ENCODE data around the gene ZNF143. TPM values are rescaled to one million over a fixed set of nuclear protein-coding genes. Genes with fewer than 3 reads are reported as not detected.

Gene ZNF143
- total and polyA plus RNA-seq, 7 donors = 13.2 to 48.4 (median 20.2) TPM

- no peaks in the 10 kb centered on the region for H3K9me3 ChIP-seq
- peak within 1 kb of the TSS; percentile 95 to 99 (median 97) for H3K27ac ChIP-seq
- intact Hi-C loops (cut with DNase I) = loop anchor here (5.0 kb wide), 1 partner anchor 46 kb away; no protein-coding TSS in a partner anchor
- no peaks in the 10 kb centered on the region for H3K27me3 ChIP-seq
- H3K36me3 ChIP-seq = no peaks in the 10 kb centered on the region
- peaks cover 0 to 39% (median 28%) of the 10 kb centered on the region in 4 donors for H3K4me1 ChIP-seq
- 0% methylated on average over 73 of the region's 73 CpGs for WGBS, 2 donors
- peak; percentile 99 for DNase-seq
- no peak for TF ChIP-seq EP300 (IDR thresholded peaks at IDR 0.05)
- no peak for TF ChIP-seq CTCF (IDR thresholded peaks at IDR 0.05)
- TF ChIP-seq POLR2AphosphoS5 (IDR thresholded peaks at IDR 0.05) = peak; percentile 55 to 88 (median 82)
- TF ChIP-seq POLR2A (IDR thresholded peaks at IDR 0.05) = peak; percentile 55 to 82
- peak within 1 kb of the TSS; percentile 64 to 87 (median 86) for H3K4me3 ChIP-seq
Observed at GRCh38 chr11:9573052-9573774, 112.4 kb downstream of the ZNF143 start, which contains the start of gene WEE1. TSS of gene WEE1 (plus strand) at chr11:9573670. CDS start at chr11:9573934, 264 bp downstream.

GRCh38 chr11:9573775-9574621 lies 113.2 kb downstream of the ZNF143 start:
- peak overlapping the region; percentile 64 to 87 (median 86) for H3K4me3 ChIP-seq
- TF ChIP-seq EP300 (IDR thresholded peaks at IDR 0.05) (no peak), POLR2A (IDR thresholded peaks at IDR 0.05) (no peak), CTCF (IDR thresholded peaks at IDR 0.05) (no peak), POLR2AphosphoS5 (IDR thresholded peaks at IDR 0.05) (no peak)
- intact Hi-C loops (cut with DNase I) = loop anchor here (2.0 to 5.0 kb wide), 2 partner anchors 47 to 113 kb away; partner anchors contain the start of gene ZNF143
- WGBS, 2 donors = 0% methylated on average over 122 of the region's 122 CpGs
- no peaks in the 10 kb centered on the region for H3K36me3 ChIP-seq
- H3K9me3 ChIP-seq = no peaks in the 10 kb centered on the region
- H3K27ac ChIP-seq = peak overlapping the region; percentile 95 to 99 (median 97)
- no peaks in the 10 kb centered on the region for H3K27me3 ChIP-seq
- no peak for DNase-seq
- peaks cover 0 to 38% (median 25%) of the 10 kb centered on the region in 4 donors for H3K4me1 ChIP-seq

DNA sequence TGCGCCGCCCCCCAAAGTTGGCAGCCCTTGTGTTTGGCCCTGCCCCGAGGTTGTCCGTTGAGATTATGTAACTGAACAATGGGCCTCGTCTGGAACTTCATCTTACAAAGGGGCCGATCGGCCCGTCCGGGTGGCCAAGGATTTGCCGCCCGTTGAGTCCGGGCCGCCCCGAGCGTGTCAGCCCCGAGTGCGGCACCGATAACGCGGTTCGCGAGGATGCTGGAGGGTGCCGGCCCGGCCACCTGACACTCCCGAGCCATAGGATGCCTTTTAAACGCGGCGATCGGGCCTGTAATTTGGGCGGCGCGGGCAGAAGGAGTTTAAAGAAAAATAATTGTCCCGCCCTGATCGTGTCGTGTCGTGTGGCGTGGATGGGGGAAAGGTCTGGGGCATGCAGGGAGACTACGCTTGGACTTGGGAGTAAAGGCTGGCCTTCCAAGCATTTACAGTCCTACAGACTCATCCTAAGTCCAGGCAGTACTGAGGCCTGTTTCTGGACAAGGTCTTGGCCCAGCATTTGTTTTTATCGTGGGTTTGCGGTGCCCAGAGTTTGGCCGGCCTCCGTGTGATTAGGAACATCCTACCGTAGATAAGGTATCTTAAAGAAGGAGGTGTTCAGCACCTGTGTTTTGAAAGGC lies 113.9 kb downstream of the ZNF143 start:
- peaks cover 0 to 36% (median 24%) of the 10 kb centered on the region in 4 donors for H3K4me1 ChIP-seq
- DNase-seq = peak; percentile 78
- H3K9me3 ChIP-seq = no peaks in the 10 kb centered on the region
- H3K36me3 ChIP-seq = no peaks in the 10 kb centered on the region
- intact Hi-C loops (cut with DNase I) = loop anchor here (2.0 to 5.0 kb wide), 2 partner anchors 47 to 114 kb away; partner anchors contain the start of gene ZNF143
- TF ChIP-seq EP300 (IDR thresholded peaks at IDR 0.05) (no peak), POLR2AphosphoS5 (IDR thresholded peaks at IDR 0.05) (no peak), POLR2A (IDR thresholded peaks at IDR 0.05) (no peak), CTCF (IDR thresholded peaks at IDR 0.05) (no peak)
- no peaks in the 10 kb centered on the region for H3K27me3 ChIP-seq
- peak overlapping the region; percentile 54 to 87 (median 86) for H3K4me3 ChIP-seq
- WGBS, 2 donors = 0 to 1% methylated on average over 43 of the region's 43 CpGs
- peak overlapping the region; percentile 95 to 99 (median 97) for H3K27ac ChIP-seq

Measured in sigmoid colon (tissue), 7 donors.